ENCODE results near the gene MAPK1IP1L. TPM values are rescaled to one million over a fixed set of nuclear protein-coding genes. Genes with fewer than 3 reads are reported as not detected.
"Not testable (repeated sequence)": the region's sequence is repeated elsewhere in the genome, so short reads cannot be mapped to it uniquely, and the experiment has no call there.

MAPK1IP1L gene
- total RNA-seq, 1 donor from 2014 or later, result 72.5 TPM

DNA sequence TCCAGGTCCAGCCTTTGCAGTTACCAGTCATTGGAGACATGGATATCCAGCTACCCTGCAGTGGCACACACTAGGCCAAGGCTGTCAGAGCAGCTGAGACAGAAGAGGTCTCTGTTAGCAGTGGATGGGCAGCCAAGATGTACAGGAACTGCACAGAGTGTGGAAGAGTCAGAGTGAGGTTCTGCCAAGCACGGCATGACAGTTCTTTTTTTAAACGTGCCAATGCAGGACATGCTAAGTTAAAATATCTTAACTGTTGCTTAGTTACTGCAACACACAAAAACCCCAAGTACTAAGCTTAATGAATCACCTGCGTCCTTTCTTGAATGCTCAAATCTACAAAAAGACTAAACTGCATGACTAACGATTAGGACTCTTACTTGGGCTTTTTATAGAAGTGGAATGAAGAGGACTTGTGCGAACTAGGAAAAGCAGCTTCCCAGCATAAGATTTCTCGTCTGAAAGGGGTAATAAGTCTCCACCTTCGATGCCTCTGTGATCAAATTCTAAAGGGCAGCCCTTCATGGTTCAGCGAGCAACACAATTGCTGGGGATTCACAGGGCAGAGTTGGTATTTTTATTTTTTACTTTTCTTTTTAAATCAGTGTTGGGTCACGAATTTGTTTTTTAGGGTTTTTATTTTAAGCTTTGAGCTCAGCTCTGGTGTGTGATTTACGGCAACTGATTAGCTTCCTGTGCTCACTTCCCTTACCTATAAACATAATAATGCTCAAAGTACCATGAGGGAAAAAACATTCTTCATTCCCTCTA lies 20.6 kb downstream of the MAPK1IP1L start:
- no peaks in the 10 kb centered on the region for H3K9me3 ChIP-seq
- peak overlapping the region; percentile 11 for H3K27ac ChIP-seq
- ATAC-seq (peak; percentile 74), DNase-seq (no peak)
- H3K36me3 ChIP-seq, result no peaks in the 10 kb centered on the region
- TF ChIP-seq, protein P1, sequence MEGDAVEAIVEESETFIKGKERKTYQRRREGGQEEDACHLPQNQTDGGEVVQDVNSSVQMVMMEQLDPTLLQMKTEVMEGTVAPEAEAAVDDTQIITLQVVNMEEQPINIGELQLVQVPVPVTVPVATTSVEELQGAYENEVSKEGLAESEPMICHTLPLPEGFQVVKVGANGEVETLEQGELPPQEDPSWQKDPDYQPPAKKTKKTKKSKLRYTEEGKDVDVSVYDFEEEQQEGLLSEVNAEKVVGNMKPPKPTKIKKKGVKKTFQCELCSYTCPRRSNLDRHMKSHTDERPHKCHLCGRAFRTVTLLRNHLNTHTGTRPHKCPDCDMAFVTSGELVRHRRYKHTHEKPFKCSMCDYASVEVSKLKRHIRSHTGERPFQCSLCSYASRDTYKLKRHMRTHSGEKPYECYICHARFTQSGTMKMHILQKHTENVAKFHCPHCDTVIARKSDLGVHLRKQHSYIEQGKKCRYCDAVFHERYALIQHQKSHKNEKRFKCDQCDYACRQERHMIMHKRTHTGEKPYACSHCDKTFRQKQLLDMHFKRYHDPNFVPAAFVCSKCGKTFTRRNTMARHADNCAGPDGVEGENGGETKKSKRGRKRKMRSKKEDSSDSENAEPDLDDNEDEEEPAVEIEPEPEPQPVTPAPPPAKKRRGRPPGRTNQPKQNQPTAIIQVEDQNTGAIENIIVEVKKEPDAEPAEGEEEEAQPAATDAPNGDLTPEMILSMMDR (IDR thresholded peaks at IDR 0.05), result no peak
- intact Hi-C loops (cut with DNase I), result no loop called here
- H3K27me3 ChIP-seq, result no peaks in the 10 kb centered on the region
- peaks cover 14% of the 10 kb centered on the region for H3K4me1 ChIP-seq
- no peak overlapping the region for H3K4me3 ChIP-seq

DNA sequence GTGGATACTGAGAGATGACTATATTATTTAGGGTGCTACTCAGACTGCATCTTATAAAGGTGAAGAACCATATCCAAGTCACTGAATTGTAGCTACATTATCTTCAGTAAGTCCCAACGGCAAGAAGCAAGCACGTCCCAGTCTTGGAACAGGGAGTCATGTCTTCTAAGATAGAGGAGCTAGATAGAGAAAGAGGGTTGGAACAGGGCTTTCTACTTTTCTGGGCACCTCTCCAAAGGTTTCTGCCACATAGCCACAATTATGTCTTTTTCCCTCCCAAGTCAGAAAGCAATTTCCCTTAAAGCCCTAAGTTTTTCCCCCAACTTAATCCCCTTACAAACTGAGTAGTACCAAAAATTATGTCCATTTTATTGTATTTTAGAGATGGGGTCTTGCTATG lies 22.4 kb downstream of the MAPK1IP1L start:
- TF ChIP-seq, protein P1 (IDR thresholded peaks at IDR 0.05), result no peak
- Histone ChIP-seq H3K9me3 (no peaks in the 10 kb centered on the region), H3K4me1 (peaks cover 14% of the 10 kb centered on the region), H3K36me3 (no peaks in the 10 kb centered on the region), H3K4me3 (no peak overlapping the region), H3K27me3 (no peaks in the 10 kb centered on the region), H3K27ac (no peak overlapping the region)
- intact Hi-C loops (cut with DNase I), result no loop called here
- ATAC-seq, result no peak
- DNase-seq, result no peak

DNA sequence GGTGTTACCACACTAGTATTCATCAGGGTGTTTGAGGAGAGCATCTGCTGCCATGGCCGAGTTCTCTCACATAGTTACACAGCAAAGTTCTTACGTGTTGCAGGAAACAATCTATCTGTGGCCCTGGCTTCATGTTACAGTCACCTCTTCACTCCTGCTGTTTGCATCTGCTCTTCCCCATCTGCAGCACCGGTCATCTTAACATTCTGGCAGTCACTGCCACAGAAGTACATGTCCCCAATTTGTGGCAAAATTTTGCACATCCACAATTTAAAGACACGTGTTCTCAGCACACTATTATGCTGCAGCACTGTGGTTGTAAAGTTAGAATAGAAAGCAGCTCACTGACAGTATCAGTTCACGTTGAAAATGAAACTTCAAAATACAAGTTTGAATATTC lies 23.2 kb downstream of the MAPK1IP1L start:
- no peaks in the 10 kb centered on the region for H3K36me3 ChIP-seq
- no peak for ATAC-seq
- TF ChIP-seq, protein P1 (IDR thresholded peaks at IDR 0.05), result no peak
- H3K4me1 ChIP-seq, result peaks cover 14% of the 10 kb centered on the region
- H3K9me3 ChIP-seq, result no peaks in the 10 kb centered on the region
- H3K27ac ChIP-seq, result no peak overlapping the region
- no peaks in the 10 kb centered on the region for H3K27me3 ChIP-seq
- intact Hi-C loops (cut with DNase I), result no loop called here
- DNase-seq, result no peak
- H3K4me3 ChIP-seq, result no peak overlapping the region

DNA sequence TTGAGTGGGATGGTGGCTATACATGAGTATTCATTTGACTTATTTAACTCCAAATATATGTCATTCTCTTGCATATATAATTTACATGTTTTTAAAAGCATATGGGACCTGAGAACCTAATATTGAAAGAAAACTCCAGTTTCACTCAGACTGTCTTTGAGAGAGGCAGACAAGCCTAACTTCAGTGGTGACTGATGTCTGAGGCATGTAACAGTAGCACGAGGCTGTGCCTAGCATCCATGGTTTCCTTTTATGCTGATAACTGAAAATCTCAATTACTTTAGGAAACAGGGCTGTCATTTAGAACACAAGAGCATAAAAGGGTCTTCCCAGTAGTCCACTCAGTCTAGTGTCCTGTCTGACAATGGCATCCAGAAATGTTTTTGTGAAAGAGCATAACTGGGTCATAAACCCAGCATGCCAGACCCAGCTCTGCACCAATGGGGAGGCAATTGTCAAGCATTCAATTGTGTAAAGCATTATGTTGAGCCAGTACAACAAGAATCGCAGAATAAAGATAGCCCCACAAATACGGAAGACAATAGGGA lies 24.3 kb downstream of the MAPK1IP1L start:
- Histone ChIP-seq H3K9me3 (no peaks in the 10 kb centered on the region), H3K36me3 (no peaks in the 10 kb centered on the region), H3K4me1 (peaks cover 14% of the 10 kb centered on the region), H3K4me3 (no peak overlapping the region), H3K27ac (no peak overlapping the region), H3K27me3 (no peaks in the 10 kb centered on the region)
- intact Hi-C loops (cut with DNase I), result no loop called here
- TF ChIP-seq, protein P1 (IDR thresholded peaks at IDR 0.05), result no peak
- ATAC-seq (no peak), DNase-seq (no peak)

DNA sequence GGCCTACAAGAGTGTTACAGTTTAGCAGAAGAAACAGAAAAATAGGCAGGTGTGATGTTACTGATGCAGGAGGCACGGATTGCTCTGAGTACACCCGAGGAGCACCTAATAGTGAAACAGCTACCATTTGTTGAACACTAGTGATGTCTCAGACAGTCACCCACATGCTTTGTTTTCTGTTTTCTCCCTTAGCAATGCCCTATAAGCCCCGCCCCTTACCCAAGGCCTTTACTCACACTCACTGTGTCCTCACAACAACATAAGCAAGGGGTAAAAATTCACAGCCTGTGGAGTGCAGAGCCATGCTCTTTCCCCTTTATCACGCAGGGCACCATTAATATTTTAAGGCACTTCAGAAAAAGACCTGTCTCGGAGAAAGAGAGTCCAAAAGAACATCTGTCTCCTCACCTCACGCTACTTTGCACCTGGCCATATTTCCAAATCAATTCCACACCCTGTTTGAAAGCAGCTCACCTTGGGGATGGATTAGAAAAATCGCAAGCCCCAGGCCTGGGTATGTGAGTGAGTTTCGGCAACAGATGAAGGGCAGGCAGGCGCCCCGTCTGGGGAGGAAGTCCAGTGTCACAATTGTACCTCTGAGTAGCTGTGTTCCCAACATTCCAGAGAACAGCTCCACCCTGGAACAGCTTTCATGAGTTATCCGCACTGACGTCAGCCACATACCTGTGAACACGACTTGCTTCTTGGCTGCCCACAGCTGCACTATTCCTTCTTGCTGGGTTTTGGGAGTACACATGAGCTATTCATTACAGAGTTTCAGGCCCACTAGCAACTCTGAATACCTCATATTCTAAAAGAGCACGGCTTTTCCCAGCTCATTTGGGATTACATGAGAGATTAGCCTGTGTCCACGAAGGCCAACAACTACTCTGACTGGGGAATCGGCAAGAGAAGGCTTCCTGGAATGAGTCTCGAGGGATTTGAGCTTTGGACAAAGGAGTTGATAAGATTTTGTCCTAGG lies 26.0 kb downstream of the MAPK1IP1L start:
- Histone ChIP-seq H3K9me3 (no peaks in the 10 kb centered on the region), H3K4me1 (peaks cover 2% of the 10 kb centered on the region), H3K4me3 (no peak overlapping the region), H3K27me3 (no peaks in the 10 kb centered on the region), H3K27ac (peak overlapping the region; percentile 65), H3K36me3 (no peaks in the 10 kb centered on the region)
- intact Hi-C loops (cut with DNase I), result no loop called here
- TF ChIP-seq, protein P1 (IDR thresholded peaks at IDR 0.05), result no peak
- DNase-seq (peak; percentile 77), ATAC-seq (peak; percentile 96)

DNA sequence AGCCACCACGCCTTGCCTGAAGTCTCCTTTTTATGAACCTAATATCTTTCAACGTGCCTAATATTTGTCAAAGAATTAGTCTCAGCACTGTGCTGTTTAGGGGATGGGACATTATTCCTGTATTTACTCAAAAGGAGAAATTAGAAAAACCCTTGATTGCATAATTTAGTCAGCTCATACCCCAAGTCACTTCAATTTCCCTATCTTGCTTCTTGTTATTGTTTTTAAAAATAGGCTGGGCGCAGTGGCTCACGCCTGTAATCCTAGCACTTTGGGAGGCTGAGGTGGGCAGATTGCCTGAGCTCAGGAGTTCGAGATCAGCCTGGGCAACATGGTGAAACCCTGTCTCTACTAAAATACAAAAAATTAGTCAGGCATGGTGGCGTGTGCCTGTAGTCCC lies 28.5 kb downstream of the MAPK1IP1L start:
- intact Hi-C loops (cut with DNase I); DNase-seq; H3K4me3 ChIP-seq; H3K4me1 ChIP-seq; H3K36me3 ChIP-seq; H3K27me3 ChIP-seq; H3K27ac ChIP-seq; H3K9me3 ChIP-seq; ATAC-seq: not testable (repeated sequence)

Measured in upper lobe of right lung (tissue), 1 donor.